Skin epidermis (tissue), 12 donors: ENCODE data around the gene TRPC4.

Experiments
- H3K27ac ChIP-seq, 21 experiments: fragments of 200-600 bp; sonication (generic) in 11 of 21; one replicate each; pipeline ENCODE4 v1.5.0; 2020; ENCODE audit warnings: mild to moderate bottlenecking in 3 of 21, inconsistent platforms in 2 of 21, moderate library complexity in 2 of 21
- H3K4me3 ChIP-seq, 7 experiments: fragments of 200-600 bp; sonication (generic) in 2 of 7; one replicate each; pipeline ENCODE4 v1.5.0; 2020; ENCODE audit warnings: inconsistent platforms in 2 of 7, mild to moderate bottlenecking in 2 of 7, moderate library complexity in 1 of 7

The TRPC4 gene

GRCh38 chr13:37667702-37668101 lies 201.9 kb downstream of the TRPC4 start:
- H3K4me3 ChIP-seq, result no peak overlapping the region

GRCh38 chr13:37666036-37666435 lies 203.5 kb downstream of the TRPC4 start:
- Histone ChIP-seq H3K4me3 (no peak overlapping the region), H3K27ac (no peak overlapping the region)

More at GRCh38 chr13:37667702-37668101, 201.9 kb downstream of the TRPC4 start:
- H3K27ac ChIP-seq, result no peak overlapping the region

GRCh38 chr13:37665420-37665819 lies 204.2 kb downstream of the TRPC4 start:
- Histone ChIP-seq H3K4me3 (no peak overlapping the region), H3K27ac (no peak overlapping the region)

GRCh38 chr13:37663724-37664123 lies 205.8 kb downstream of the TRPC4 start:
- no peak overlapping the region for H3K27ac ChIP-seq
- no peak overlapping the region for H3K4me3 ChIP-seq

GRCh38 chr13:37662624-37663023 lies 206.9 kb downstream of the TRPC4 start:
- Histone ChIP-seq H3K4me3 (no peak overlapping the region), H3K27ac (no peak overlapping the region)

GRCh38 chr13:37657956-37658355 lies 211.6 kb downstream of the TRPC4 start:
- Histone ChIP-seq H3K27ac (no peak overlapping the region), H3K4me3 (no peak overlapping the region)

- Histone ChIP-seq H3K27ac (no peak overlapping the region), H3K4me3 (no peak overlapping the region)
Measured at GRCh38 chr13:37657134-37657533, 212.4 kb downstream of the TRPC4 start.

GRCh38 chr13:37656247-37656940 lies 213.2 kb downstream of the TRPC4 start:
- no peak overlapping the region for H3K4me3 ChIP-seq

GRCh38 chr13:37652596-37652995 lies 217.0 kb downstream of the TRPC4 start:
- no peak overlapping the region for H3K4me3 ChIP-seq
- no peak overlapping the region for H3K27ac ChIP-seq

More at GRCh38 chr13:37656247-37656940, 213.2 kb downstream of the TRPC4 start:
- no peak overlapping the region for H3K27ac ChIP-seq

- Histone ChIP-seq H3K4me3 (no peak overlapping the region), H3K27ac (no peak overlapping the region)
Measured at GRCh38 chr13:37651891-37652290, 217.7 kb downstream of the TRPC4 start.

GRCh38 chr13:37648609-37649008 lies 221.0 kb downstream of the TRPC4 start:
- Histone ChIP-seq H3K4me3 (no peak overlapping the region), H3K27ac (no peak overlapping the region)

GRCh38 chr13:37647031-37647650 lies 222.4 kb downstream of the TRPC4 start:
- Histone ChIP-seq H3K27ac (no peak overlapping the region), H3K4me3 (no peak overlapping the region)

GRCh38 chr13:37646531-37646930 lies 223.0 kb downstream of the TRPC4 start:
- no peak overlapping the region for H3K27ac ChIP-seq
- H3K4me3 ChIP-seq, result no peak overlapping the region

- H3K27ac ChIP-seq, result no peak overlapping the region
- no peak overlapping the region for H3K4me3 ChIP-seq
Measured at GRCh38 chr13:37645181-37645740, 224.3 kb downstream of the TRPC4 start.

GRCh38 chr13:37641391-37641790 lies 228.2 kb downstream of the TRPC4 start:
- H3K4me3 ChIP-seq, result no peak overlapping the region
- H3K27ac ChIP-seq, result no peak overlapping the region

GRCh38 chr13:37640499-37640898 lies 229.1 kb downstream of the TRPC4 start:
- Histone ChIP-seq H3K27ac (no peak overlapping the region), H3K4me3 (no peak overlapping the region)

- Histone ChIP-seq H3K4me3 (no peak overlapping the region), H3K27ac (no peak overlapping the region)
Measured at GRCh38 chr13:37636701-37637100, 232.9 kb downstream of the TRPC4 start.

GRCh38 chr13:37632294-37632693 lies 237.3 kb downstream of the TRPC4 start:
- no peak overlapping the region for H3K27ac ChIP-seq

GRCh38 chr13:37627428-37627827 lies 242.1 kb downstream of the TRPC4 start:
- Histone ChIP-seq H3K27ac (no peak overlapping the region), H3K4me3 (no peak overlapping the region)

More at GRCh38 chr13:37632294-37632693, 237.3 kb downstream of the TRPC4 start:
- no peak overlapping the region for H3K4me3 ChIP-seq

- no peak overlapping the region for H3K4me3 ChIP-seq
- H3K27ac ChIP-seq, result no peak overlapping the region
Measured at GRCh38 chr13:37621811-37622361, 247.7 kb downstream of the TRPC4 start.

- H3K27ac ChIP-seq, result no peak overlapping the region
- H3K4me3 ChIP-seq, result no peak overlapping the region
Measured at GRCh38 chr13:37618554-37618953, 251.0 kb downstream of the TRPC4 start.
